Activated CD4-positive, CD25-positive, alpha-beta regulatory T cell (primary cell): Measurements from ENCODE around the gene CDYL.
A peak's percentile ranks its signal among the peaks of the same experiment; 100 is the strongest.

Experiments used
- DNase-seq, 4 experiments: peaks; one replicate each; lab custom pipeline; 2025; lab: John Stamatoyannopoulos, UW

The CDYL gene

DNA sequence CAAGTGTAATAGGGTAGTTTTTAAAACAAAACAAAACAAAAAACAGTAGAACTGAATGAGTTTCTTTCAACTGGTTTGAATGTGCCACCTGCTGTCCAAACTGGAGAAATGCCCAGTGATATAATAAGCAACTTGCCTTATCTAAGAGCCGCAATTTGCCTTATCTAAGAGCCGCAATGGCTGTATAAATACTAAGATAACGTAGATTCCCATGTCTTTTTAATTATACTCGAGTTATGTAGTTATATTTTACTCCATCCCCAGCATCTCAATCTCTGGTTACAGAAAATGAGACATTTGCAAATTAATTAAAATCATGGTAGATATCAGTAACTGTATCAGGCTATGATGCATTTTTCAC, 160.5 kb downstream of the CDYL start:
- DNase-seq, result no peak

DNA sequence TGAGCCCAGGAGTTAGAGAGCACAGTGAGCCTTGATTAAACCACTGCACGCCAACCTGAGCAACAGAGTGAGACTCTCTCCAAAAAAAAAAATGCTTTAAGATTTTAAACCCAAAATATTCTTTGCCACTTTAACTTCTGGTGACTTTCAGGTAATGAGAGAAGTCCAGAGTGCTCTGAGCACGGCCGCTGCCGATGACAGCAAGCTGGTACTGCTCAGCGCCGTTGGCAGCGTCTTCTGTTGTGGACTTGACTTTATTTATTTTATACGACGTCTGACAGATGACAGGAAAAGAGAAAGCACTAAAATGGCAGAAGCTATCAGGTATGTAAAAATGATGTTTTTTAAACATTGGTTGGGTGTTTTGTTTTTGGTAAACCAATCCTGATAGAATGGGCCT, 161.2 kb downstream of the CDYL start:
- no peak for DNase-seq

DNA sequence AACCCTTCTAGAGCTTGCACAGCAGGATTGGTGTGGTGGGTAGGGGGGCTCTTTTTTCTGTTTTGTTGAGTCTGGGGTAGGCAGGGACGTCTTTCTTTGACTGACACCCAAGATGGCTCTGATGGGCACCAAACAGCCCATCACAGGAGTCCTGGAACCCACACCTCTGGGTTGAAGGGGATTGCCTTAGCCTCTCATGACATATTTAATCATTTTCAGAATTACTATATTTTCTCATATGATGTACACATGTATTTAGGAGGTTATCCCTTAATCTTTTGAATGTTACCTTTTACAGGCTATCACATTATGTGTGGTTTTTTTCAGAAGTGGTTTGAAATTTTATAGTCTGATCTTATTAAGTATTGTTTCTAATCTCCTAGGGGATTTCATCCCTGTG, 163.0 kb downstream of the CDYL start:
- DNase-seq, result no peak

DNA sequence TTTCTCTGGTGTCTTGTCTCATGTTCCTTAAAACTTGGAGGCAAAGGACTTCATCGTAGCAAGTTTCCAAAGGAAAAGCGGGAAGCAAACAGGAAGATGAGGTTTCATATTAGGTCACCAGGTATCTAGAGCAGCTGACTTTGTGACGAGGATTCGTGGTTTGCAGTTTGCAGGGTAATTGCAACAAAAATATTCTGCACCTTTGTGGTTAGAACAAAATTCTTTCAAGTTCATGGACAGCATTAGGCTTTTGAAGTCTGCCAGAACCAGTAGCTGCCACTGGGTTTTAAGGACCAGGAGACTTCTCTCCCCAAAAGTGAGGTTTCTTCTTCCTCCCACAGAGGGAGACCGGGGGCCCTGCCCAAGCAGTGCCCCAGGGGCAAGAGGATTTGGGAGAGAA, 164.2 kb downstream of the CDYL start:
- DNase-seq, result no peak

DNA sequence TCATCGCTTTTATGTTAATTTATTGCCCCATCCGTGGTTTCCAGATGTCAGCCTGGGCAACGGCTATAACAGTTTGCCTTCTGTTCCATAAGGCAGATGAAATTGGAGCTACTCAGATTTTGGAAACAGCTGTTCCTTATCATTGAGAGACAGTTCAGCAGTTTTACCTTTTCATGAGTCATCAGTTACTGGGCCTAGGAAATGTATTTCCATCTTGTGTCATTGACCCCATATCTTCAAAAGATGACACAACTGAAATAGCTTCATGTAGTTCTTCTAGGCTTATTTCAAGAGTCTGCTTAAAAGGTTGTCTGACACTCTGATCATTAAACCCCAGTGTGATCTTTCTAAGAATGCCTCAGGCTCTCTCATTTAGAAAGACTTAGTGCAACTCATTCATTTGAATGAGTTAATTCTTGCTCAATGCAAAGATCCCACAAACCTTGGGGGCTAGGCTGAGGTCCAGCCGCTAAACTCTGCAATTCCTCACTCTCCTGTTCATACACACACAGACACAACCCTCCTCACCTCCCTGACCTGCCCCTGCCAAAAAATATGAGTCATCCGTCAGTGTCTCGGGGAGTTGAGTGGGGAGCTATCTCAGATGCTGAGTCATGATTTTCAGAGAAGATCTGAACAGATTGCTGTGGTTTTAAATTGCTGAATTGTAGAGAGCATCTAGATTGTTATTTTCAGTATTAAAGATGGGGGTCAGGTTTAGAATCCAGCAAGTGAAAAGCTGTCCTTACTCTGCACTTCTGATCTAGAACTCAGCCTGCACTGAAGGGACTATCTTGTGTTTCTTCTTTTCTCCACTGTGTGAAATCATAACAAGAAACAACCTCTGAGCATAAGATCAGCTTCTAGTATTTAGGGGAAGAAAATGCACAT, 165.8 kb downstream of the CDYL start:
- peak in 1 of 4 experiments; percentile 8 for DNase-seq

DNA sequence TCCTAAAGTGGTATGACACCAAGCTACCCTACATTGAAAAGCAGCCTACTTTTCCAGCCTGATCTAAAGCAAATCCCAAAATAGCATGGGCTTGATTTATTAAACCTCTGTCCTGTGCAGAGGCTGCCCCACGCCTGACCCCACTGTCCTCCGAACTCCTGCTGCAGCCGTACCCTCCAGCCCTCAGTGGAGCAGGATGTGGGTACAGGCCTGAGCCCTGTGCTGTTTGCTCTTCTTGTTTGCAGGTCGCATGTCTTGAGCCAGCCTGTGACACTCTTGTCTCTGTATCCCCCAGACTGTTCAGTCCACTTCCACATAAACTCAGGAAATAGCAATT, 166.4 kb downstream of the CDYL start:
- no peak for DNase-seq

DNA sequence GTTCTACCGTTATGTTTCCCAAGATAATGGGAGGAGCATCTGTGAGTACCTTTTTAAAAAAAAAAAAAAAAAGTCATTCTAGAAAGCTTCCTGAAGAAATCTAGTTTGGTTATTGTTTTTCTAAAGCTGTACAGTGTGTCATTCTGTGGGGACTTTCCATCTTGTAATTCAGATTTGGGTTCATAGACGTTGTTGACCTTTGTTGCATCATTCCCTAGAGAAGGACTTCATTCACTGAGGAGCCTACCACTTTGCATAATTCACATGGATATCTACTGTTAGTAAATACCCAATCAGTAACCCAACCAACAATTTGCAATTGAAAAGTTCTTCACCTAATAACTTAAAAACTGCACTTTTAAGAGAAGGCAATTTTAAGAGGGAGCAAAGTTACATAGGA, 167.5 kb downstream of the CDYL start:
- DNase-seq, result no peak

DNA sequence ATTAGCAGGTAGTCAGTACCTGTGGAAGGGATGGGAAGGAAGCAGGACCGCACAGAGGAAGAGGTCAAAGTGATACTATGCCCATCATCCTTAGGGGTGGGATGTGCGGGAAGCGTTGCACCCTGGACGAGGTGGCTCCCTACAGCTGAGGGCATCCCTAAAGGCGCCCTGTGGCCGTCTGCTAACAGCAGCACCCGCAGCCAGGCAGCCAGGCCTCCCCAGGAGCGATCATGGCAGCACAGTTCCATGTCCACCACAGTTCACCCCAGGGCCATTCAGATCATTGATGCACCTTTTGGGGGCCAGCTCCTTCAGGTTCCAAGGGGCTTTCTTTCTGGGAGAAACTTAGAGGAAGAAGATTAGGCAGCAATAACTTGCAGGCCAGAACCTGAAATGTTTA, 168.1 kb downstream of the CDYL start:
- DNase-seq, result no peak

DNA sequence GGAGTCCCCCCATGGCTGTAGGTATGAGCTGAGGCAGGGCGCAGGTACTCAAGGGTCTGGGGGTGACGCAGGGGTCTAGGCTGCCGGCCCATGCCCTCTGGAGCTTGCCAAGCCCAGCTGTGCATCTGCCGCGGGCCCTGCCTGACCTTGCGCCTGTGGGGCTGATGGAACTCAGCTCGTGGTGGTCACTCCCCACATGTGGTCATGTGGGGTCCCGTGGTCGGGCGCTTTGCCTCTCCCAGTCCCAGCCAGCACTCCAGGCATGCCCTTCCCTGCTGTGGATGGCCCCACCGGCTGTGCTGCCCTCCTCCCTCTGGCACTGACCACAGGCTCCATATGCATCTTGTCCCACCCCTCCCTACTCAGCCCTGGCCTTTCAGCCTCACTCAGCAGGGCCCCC, 170.3 kb downstream of the CDYL start:
- DNase-seq, result no peak

DNA sequence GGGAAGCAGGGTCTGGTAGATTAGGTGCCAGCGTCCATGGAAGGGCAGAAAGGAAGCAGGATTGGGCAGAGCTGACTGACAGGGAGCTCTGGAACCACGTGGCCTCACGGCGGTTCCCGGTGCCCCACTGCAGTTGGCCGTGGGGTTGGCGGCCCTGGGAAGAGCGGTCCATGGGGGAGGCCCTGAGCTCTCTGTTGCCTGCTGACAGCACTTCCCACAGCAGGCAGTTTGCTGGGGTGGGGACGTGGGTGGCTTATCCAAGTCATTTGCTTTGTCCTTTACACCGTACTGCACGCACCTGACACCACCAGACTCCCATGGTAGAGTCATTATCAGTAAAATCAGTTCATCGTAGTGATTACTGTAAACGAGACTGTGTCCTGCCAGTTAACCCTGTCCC, 171.5 kb downstream of the CDYL start:
- DNase-seq, result no peak

DNA sequence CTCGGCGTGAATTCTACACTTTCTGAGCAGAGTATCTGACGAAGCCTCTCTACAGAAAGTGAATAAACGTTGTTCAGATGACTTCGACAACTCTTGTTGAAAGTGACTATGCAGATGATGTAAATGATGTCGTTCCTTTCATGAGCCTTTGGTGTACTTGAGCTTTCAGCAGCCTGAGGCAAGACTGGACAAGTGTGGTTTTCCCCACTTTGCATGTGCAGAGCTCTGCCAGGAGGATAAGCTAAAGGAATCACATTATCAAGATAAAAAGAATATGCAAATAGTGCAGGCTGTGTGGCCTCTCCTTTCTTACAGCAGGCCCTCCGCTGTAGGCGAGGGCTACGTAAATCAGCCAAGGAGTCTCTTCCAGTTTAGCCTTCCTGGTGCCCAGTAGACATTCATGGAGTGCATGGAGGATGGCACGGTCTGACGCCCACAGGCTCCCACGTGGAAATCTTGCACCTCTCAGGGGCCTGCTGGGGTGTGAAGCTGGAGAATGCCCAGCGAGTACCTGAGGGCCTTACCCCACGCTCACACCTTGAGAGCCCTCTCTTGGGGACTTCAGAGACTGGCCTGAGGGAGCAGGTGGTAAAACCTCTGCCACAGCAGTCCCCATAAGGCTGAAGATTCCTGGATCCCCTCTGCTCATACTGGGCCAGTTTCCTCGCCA, 172.7 kb downstream of the CDYL start:
- DNase-seq, result no peak

DNA sequence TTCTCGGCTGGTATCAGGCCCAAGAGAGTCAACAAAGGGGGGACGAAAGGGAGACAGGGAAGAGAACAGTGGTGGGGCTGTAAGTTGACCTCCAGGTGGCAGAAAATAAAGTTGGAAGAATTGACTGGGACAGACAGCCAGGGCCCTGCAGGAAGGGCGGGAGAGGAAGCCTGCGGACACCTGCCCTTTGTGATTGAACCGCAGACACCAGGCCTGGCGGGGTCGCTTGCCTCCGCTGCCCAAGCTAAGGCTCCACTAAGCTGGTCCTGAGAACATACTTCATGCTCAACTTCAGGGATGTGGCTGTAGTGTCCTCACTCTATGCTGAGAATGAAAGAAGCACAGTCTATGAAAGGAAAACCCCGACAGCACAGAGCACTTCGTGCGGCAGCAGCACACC, 173.9 kb downstream of the CDYL start:
- no peak for DNase-seq

DNA sequence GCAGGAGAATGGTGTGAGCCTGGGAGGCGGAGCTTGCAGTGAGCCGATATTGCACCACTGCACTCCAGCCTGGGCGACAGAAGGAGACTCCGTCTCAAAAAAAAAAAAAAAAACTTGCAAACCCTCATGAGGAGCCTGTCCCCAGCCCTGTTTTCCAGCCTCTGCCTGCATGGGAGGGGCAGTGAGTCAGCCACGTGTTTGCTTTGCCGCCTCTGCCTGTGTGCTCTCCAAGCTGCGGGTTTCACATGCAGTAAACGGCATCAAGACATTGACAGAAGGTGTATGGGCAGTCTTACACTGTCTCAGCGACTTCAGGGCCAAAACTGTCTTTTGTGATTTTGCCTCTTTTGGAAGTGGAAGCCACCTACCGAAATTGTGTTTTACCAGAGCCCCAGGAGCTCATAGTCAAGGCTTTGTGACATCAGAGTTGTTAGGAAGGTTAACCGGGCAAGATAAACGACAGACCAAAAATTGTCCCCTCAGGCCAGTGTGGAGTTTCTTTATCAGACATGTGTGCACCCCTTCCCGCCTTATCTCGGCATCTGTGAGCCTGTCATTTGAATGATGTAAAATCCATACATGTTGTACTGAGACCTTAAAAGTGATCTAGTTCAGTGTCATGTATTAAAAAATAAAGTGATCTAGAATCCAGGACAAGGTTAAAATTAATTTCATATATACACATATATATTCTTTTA, 174.8 kb downstream of the CDYL start:
- no peak for DNase-seq

DNA sequence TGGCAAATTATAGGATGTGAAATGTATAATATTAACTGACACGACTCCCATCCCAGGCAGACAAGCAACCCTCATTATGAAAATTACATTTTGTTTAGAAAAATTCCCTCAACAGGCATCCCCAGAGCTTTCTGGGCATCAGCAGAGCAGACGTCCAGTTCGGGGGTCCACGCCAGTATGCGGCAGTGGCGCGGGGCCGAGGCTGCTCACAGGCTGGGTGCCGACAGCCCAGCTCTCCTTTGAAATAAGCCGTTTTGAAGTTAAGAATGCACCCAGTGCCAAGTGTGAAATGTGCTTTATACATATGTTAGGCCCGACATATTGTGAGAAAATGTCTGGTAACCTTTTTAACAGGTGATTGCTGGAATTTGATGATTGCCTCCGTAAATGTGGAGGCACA, 177.2 kb downstream of the CDYL start:
- no peak for DNase-seq

DNA sequence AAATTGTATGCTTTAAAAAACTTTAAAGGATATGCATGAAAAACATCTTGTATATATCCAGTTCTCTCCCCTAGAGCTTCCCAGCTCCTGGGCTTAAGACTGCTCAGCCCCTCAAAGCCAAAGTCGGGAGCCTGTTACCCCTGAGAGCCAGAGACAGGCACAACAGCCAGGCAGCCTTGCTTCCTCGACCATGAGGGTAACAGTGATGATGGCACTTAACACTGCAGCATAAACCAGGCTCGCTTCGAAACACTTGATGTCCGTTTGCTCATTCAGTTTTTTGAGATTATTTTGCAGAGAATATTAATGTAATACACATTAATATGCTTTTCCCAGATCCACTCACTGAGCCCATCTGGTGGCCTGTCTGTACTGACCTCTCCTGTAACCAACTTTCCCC, 180.4 kb downstream of the CDYL start:
- no peak for DNase-seq

DNA sequence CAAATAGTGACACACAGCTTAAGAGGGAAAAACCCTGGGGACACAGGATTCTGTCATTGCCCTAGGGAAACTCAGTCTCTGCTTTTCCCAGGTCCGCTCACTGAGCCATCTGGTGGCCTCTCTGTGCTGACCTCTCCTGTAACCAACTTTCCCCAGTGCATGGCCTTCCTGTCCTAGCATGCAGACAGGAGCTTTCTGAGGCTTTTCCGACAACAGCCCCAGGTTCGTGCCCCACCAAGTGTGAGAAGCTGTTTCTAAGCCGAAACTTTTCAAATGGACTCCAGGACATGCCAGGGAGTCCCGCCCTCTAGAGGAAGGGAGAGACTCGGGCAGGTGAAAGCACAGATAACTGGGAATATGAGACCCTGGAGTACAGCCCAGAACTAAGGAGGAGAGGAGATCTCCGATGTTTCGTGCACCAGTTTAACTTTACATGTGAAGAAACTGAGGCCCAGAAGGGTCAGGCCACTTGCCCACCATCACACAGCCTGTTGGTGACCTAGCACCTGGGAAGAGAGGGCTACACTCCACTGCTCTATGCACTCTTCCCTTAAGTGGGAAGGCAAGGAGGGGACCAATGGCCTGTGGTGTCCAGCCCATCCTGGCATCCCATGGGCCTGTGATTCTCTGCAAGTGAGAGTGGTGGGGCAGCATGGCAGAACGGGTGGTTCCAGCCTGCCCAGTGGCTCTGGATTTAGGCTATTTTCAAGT, 181.5 kb downstream of the CDYL start:
- DNase-seq, result no peak

DNA sequence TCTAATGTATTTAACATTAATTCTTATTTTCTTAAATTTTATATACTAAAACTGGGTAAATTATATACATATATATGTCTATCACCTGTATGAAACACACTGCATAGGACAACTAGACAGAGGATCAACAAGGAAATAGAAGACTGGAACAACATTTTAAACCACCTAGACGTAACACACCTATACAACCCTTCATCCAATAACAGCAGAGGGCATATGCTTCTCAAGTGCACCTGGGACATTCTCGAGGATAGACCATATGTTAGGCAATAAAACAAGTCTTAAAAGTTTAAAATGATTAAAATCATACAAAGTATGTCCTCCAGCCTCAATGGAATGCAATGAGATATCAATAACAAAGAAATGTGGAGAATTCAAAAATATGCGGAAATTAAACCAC, 182.4 kb downstream of the CDYL start:
- DNase-seq, result no peak

DNA sequence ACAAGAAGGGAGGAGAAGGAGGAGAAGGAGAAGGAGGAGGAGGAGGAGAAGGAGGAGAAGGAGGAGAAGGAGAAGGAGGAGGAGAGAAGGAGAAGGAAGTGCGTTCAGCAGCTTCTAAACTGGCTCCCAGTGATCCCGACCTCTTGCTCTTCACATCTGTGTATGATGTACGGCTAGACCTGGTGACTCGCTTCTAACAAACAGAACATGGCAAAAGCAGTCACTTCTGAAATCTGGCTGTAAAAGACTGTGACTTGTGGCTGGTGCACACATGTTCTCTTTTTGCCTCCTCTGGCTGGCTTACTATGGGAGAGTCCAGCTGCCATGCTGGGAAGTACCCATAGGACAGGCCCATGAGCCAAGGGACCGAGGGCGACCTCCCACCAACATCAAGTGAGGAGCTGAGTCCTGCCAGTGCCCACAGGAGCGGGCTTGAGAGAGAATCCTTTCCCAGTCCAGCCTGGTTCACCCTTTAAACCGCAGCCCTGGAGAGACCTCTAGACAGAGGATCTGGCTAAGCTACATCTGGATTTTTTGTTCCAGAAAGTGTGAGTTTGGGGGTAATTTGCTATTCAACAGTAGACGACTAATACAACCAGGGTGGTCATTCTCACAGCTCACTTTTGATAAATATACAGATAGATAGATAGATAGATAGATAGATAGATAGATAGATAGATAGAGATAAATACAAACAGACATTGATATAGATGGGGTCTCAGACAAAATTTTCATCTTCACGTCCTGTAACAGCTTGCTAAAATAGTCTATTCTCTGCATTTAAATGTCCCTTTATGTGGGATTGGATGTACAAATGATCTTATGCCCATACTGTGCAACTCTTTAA, 185.3 kb downstream of the CDYL start:
- no peak for DNase-seq

DNA sequence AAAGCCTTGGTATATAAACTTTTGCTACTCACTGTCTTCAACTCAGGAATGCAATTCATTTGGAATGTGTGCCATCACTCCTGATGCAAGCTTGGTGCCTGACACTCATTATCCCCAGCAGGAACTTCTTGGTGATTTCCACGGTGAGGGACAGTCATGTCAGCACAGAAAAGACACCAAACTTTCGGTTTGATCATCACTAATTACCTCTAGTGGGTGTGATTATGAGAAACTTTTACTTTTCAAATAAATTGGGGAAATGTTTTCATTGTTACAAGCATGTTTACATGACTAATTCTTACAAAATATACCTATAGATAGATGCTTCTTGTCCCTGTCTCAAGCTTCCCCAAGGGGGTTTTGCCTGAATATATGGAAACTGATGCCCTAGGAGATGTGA, 186.7 kb downstream of the CDYL start:
- no peak for DNase-seq

DNA sequence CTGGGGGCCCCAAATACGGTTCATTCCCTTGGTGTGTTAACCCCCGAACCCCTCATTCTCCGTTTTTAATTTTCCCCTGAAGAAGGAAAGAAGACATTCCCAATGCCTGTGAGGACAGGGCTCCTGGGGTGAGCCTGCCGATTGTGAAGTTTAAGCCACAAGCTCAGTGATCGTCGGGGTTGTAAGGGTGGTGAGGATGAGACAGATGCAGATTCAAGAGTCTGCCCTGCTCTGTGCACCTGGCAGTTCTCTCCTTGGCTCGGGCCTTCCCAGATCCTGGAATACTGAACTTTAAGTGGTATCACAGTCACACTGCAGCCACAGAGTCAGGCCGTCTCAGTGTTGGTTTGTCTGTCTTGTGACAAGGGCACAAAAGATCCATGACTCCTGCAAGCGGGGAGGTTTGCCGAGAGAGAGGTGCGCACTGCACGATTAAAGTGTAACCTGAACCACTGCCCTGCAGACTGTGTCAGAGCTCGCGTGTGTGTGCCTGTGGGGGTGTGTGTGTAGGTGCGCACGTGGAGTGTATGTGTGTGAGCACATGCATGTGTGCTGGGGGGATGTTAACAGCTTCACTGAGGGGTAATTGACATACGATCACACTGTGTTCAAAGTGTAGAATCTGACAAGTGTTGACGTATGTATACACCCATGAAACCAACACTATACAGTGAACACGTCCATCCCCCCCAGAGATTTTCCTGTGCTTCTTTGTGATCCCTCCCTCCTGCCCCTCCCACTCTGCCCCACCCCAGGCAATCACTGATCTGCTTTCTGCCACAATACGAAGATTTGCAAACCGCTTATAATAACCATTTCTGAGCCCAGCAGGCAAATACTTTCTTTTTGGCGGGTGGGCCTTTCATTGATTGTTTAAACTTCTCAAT, 188.7 kb downstream of the CDYL start:
- no peak for DNase-seq
